H9 (cell line): ENCODE measurements around the gene GPLD1. TPM values are rescaled to one million over a fixed set of nuclear protein-coding genes. Genes with fewer than 3 reads are reported as not detected.

Experiments used
- DNase-seq: peaks from one replicate; pipeline ENCODE4 v3.0.0-alpha.2; 2017
- H2AFZ ChIP-seq: one replicate; pipeline ENCODE4 v1.6.1; 2013; ENCODE audit warnings: mild to moderate bottlenecking, low read length, control low read depth, moderate library complexity
- H2AK5ac ChIP-seq: 2 replicates; pipeline ENCODE4 v1.6.1; 2013; ENCODE audit warnings: low read length, control low read depth, mixed read lengths; ENCODE audit not compliant: insufficient read length
- H2BK120ac ChIP-seq: one replicate; pipeline ENCODE4 v1.6.1; 2013; ENCODE audit warnings: low read depth, mild to moderate bottlenecking, low read length, control low read depth, inconsistent platforms; ENCODE audit not compliant: poor library complexity, severe bottlenecking
- H2BK12ac ChIP-seq: 2 replicates; pipeline ENCODE4 v1.6.1; 2013; ENCODE audit warnings: low read length, control low read depth, mixed read lengths, low read depth; ENCODE audit not compliant: insufficient read length
- H2BK15ac ChIP-seq: 2 replicates; pipeline ENCODE4 v1.6.1; 2013; ENCODE audit warnings: low read depth, low read length, control low read depth
- H2BK20ac ChIP-seq: one replicate; pipeline ENCODE4 v1.6.1; 2013; ENCODE audit warnings: low read depth, mild to moderate bottlenecking, low read length, control low read depth, inconsistent platforms; ENCODE audit not compliant: poor library complexity, severe bottlenecking
- H2BK5ac ChIP-seq: 2 replicates; pipeline ENCODE4 v1.6.1; 2013; ENCODE audit warnings: low read length, control low read depth, mixed read lengths; ENCODE audit not compliant: insufficient read length
- H3K14ac ChIP-seq: 2 replicates; pipeline ENCODE4 v1.6.1; 2013; ENCODE audit warnings: low read length, control low read depth; ENCODE audit not compliant: insufficient read depth
- H3K18ac ChIP-seq: 2 replicates; pipeline ENCODE4 v1.6.1; 2013; ENCODE audit warnings: low read depth, mild to moderate bottlenecking, mixed read lengths, low read length, control low read depth; ENCODE audit not compliant: insufficient read length
- H3K23ac ChIP-seq: 2 replicates; pipeline ENCODE4 v1.6.1; 2013; ENCODE audit warnings: low read length, control low read depth, mixed read lengths, low read depth; ENCODE audit not compliant: insufficient read length
- H3K23me2 ChIP-seq: 2 replicates; pipeline ENCODE4 v1.6.1; 2013; ENCODE audit warnings: low read depth, mild to moderate bottlenecking, mixed read lengths, low read length, control low read depth; ENCODE audit not compliant: insufficient read length, poor library complexity, severe bottlenecking
- H3K27ac ChIP-seq: 2 replicates; pipeline ENCODE4 v1.5.1; 2013; ENCODE audit warnings: low read length, control low read depth, mixed read lengths, low read depth; ENCODE audit not compliant: insufficient read length
- H3K27me3 ChIP-seq: 2 replicates; pipeline ENCODE4 v1.6.1; 2013; ENCODE audit warnings: low read length, control low read depth, inconsistent platforms; ENCODE audit not compliant: insufficient read depth
- H3K4ac ChIP-seq: 2 replicates; pipeline ENCODE4 v1.6.1; 2013; ENCODE audit warnings: low read depth, mild to moderate bottlenecking, control low read depth, inconsistent platforms, low read length, moderate library complexity
- H3K4me1 ChIP-seq: 2 replicates; pipeline ENCODE4 v1.6.1; 2013; ENCODE audit warnings: low read length, control low read depth, inconsistent platforms; ENCODE audit not compliant: insufficient read depth
- H3K4me2 ChIP-seq: 2 replicates; pipeline ENCODE4 v1.6.1; 2013; ENCODE audit warnings: low read length, control low read depth, mixed read lengths; ENCODE audit not compliant: insufficient read length, insufficient read depth
- H3K56ac ChIP-seq: 2 replicates; pipeline ENCODE4 v1.6.1; 2013; ENCODE audit warnings: low read depth, mild to moderate bottlenecking, mixed read lengths, low read length, control low read depth; ENCODE audit not compliant: insufficient read length
- H3K79me1 ChIP-seq: 2 replicates; pipeline ENCODE4 v1.6.1; 2013; ENCODE audit warnings: low read depth, mild to moderate bottlenecking, moderate library complexity, low read length, control low read depth, inconsistent platforms; ENCODE audit not compliant: insufficient read depth, poor library complexity, severe bottlenecking
- H3K79me2 ChIP-seq: 2 replicates; pipeline ENCODE4 v1.6.1; 2013; ENCODE audit warnings: low read length, control low read depth, inconsistent platforms; ENCODE audit not compliant: insufficient read depth
- H3K9ac ChIP-seq: 2 replicates; pipeline ENCODE4 v1.6.1; 2013; ENCODE audit warnings: low read length, control low read depth, mixed read lengths; ENCODE audit not compliant: insufficient read length; ENCODE audit errors: extremely low read depth
- H3K9me3 ChIP-seq: one replicate; pipeline ENCODE4 v1.6.1; 2013; ENCODE audit warnings: low read depth, low read length, inconsistent platforms; ENCODE audit not compliant: control insufficient read depth
- H3T11ph ChIP-seq: one replicate; pipeline ENCODE4 v1.6.1; 2013; ENCODE audit warnings: mild to moderate bottlenecking, low read length, control low read depth, inconsistent platforms
- H4K20me1 ChIP-seq: one replicate; pipeline ENCODE4 v1.6.1; 2013; ENCODE audit not compliant: control insufficient read depth, insufficient read length, insufficient read depth
- H4K5ac ChIP-seq: 2 replicates; pipeline ENCODE4 v1.6.1; 2013; ENCODE audit warnings: low read depth, mild to moderate bottlenecking, mixed read lengths, low read length, control low read depth; ENCODE audit not compliant: insufficient read length
- H4K8ac ChIP-seq: replicated peaks from 2 replicates; pipeline ENCODE4 v1.6.1; 2013; ENCODE audit warnings: low read length, control low read depth, mixed read lengths, low read depth; ENCODE audit not compliant: insufficient read length
- H4K91ac ChIP-seq: 2 replicates; pipeline ENCODE4 v1.6.1; 2013; ENCODE audit warnings: low read depth, mild to moderate bottlenecking, moderate library complexity, mixed read lengths, low read length, control low read depth; ENCODE audit not compliant: insufficient read length
- H3K27ac Mint-ChIP-seq, 3 experiments: 2 replicates in 2 of 3; 3 replicates in 1 of 3; pipeline ENCODE4 v1.8.0; 2020 to 2021; ENCODE audit warnings: mixed read lengths in 3 of 3, mild to moderate bottlenecking in 1 of 3, moderate library complexity in 1 of 3
- H3K27me3 Mint-ChIP-seq: 2 replicates; pipeline ENCODE4 v1.8.0; 2021; ENCODE audit warnings: low read depth, mild to moderate bottlenecking, moderate library complexity, mixed read lengths
- H3K36me3 Mint-ChIP-seq, 3 experiments: 2 replicates in 2 of 3; 3 replicates in 1 of 3; pipeline ENCODE4 v1.8.0; 2020 to 2021; ENCODE audit warnings: low read depth in 3 of 3, mixed read lengths in 3 of 3; ENCODE audit not compliant: insufficient read depth in 1 of 3
- H3K4me1 Mint-ChIP-seq, 2 experiments: 2 replicates each; pipeline ENCODE4 v1.8.0; 2020; ENCODE audit warnings: mixed read lengths in 2 of 2
- H3K4me3 Mint-ChIP-seq, 2 experiments: 2 replicates in 1 of 2; 3 replicates in 1 of 2; pipeline ENCODE4 v1.8.0; 2020 to 2021; ENCODE audit warnings: mild to moderate bottlenecking in 2 of 2, mixed read lengths in 2 of 2, moderate library complexity in 1 of 2
- H3K9me3 Mint-ChIP-seq, 2 experiments: 2 replicates in 1 of 2; 3 replicates in 1 of 2; pipeline ENCODE4 v1.8.0; 2020; ENCODE audit warnings: mild to moderate bottlenecking in 2 of 2, mixed read lengths in 2 of 2, moderate library complexity in 1 of 2
- WGBS: extraction: QIAGEN DNeasy Blood & Tissue Kit; methylation state at CpG from one replicate; pipeline ENCODE4 v1.1.7; 2013; ENCODE audit warnings: missing lambda C conversion rate, low lambda C conversion rate, mixed read lengths; ENCODE audit not compliant: insufficient read length; ENCODE audit errors: extremely low coverage; 5-methylcytosine and 5-hydroxymethylcytosine counted together
- total RNA-seq: library from RNA; stranded (reverse); gene quantifications from 2 replicates; pipeline ENCODE4 v1.2.1, GENCODE V29; 2021
- TF ChIP-seq, protein P1 (sequence below): fragments of 200-600 bp; sonication (generic); conservative IDR thresholded peaks from 3 replicates; pipeline ENCODE4 v1.8.0; 2021; ENCODE audit warnings: antibody characterized with exemption, mild to moderate bottlenecking

GPLD1 gene
- total RNA-seq, 1 experiment from 2014 or later, result 8.0 TPM

GRCh38 chr6:24476631-24477030, 12.7 kb downstream of the GPLD1 start:
- H3K14ac ChIP-seq, result no peak overlapping the region
- no CpG with 5 or more reads among the region's 6 CpGs for WGBS
- TF ChIP-seq, protein P1, sequence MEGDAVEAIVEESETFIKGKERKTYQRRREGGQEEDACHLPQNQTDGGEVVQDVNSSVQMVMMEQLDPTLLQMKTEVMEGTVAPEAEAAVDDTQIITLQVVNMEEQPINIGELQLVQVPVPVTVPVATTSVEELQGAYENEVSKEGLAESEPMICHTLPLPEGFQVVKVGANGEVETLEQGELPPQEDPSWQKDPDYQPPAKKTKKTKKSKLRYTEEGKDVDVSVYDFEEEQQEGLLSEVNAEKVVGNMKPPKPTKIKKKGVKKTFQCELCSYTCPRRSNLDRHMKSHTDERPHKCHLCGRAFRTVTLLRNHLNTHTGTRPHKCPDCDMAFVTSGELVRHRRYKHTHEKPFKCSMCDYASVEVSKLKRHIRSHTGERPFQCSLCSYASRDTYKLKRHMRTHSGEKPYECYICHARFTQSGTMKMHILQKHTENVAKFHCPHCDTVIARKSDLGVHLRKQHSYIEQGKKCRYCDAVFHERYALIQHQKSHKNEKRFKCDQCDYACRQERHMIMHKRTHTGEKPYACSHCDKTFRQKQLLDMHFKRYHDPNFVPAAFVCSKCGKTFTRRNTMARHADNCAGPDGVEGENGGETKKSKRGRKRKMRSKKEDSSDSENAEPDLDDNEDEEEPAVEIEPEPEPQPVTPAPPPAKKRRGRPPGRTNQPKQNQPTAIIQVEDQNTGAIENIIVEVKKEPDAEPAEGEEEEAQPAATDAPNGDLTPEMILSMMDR, result no peak
- H3K18ac ChIP-seq, result no peak overlapping the region
- no peak overlapping the region for H3T11ph ChIP-seq
- Mint-ChIP-seq H3K36me3 (peaks cover 11 to 22% (median 17%) of the 10 kb centered on the region in 3 experiments), H3K4me1 (no peaks in the 10 kb centered on the region), H3K4me3 (no peak overlapping the region), H3K27me3 (no peaks in the 10 kb centered on the region), H3K9me3 (peaks cover 7 to 11% of the 10 kb centered on the region in 2 experiments; a peak in 4 of 5 replicates), H3K27ac (no peak overlapping the region; a peak in 1 of 7 replicates)
- H3K4ac ChIP-seq, result no peak overlapping the region
- H3K23me2 ChIP-seq, result no peaks in the 10 kb centered on the region
- H4K8ac ChIP-seq, result no peak overlapping the region
- no peak overlapping the region for H2BK15ac ChIP-seq
- no peaks in the 10 kb centered on the region for H3K9me3 ChIP-seq
- H3K56ac ChIP-seq, result no peak overlapping the region
- H3K79me1 ChIP-seq, result no peaks in the 10 kb centered on the region
- DNase-seq, result no peak
- H3K4me2 ChIP-seq, result no peak overlapping the region
- H2BK20ac ChIP-seq, result no peak overlapping the region
- no peaks in the 10 kb centered on the region for H4K20me1 ChIP-seq
- H2BK5ac ChIP-seq, result no peak overlapping the region
- H4K91ac ChIP-seq, result no peak overlapping the region
- H3K9ac ChIP-seq, result no peak overlapping the region
- H3K27me3 ChIP-seq, result no peaks in the 10 kb centered on the region
- H4K5ac ChIP-seq, result no peak overlapping the region
- H3K23ac ChIP-seq, result no peak overlapping the region
- no peak overlapping the region for H3K27ac ChIP-seq
- no peak overlapping the region for H2BK120ac ChIP-seq
- no peak overlapping the region for H2AFZ ChIP-seq
- no peak overlapping the region for H2AK5ac ChIP-seq
- H2BK12ac ChIP-seq, result no peak overlapping the region
- no peaks in the 10 kb centered on the region for H3K79me2 ChIP-seq
- H3K4me1 ChIP-seq, result no peaks in the 10 kb centered on the region
